Neural cell (in vitro differentiated cells): ENCODE results near the gene CPEB1. TPM values are rescaled to one million over a fixed set of nuclear protein-coding genes. Genes with fewer than 3 reads are reported as not detected.
"Not testable (repeated sequence)": the region's sequence is repeated elsewhere in the genome, so short reads cannot be mapped to it uniquely, and the experiment has no call there.

Source experiments
- H2AFZ ChIP-seq: fragments of 200-600, 300-800 bp; sonication (generic), shearing (Covaris generic); 2 replicates; pipeline ENCODE4 v1.6.0; 2014; ENCODE audit warnings: low read depth, mild to moderate bottlenecking, antibody characterized with exemption, low read length, moderate library complexity
- H3F3A ChIP-seq: fragments of 200-600 bp; shearing (Covaris generic); 2 replicates; pipeline ENCODE4 v1.6.1; 2016; ENCODE audit warnings: mild to moderate bottlenecking, moderate library complexity, mixed read lengths, antibody characterized with exemption, low read length; ENCODE audit not compliant: insufficient read depth, poor library complexity, severe bottlenecking
- H3K27ac ChIP-seq: fragments of 200-600, 300-800 bp; sonication (generic), shearing (Covaris generic); 2 replicates; pipeline ENCODE4 v1.5.1; 2014; ENCODE audit warnings: mild to moderate bottlenecking, low read length, moderate library complexity
- H3K27me3 ChIP-seq: fragments of 300-800, 200-600 bp; sonication (generic), shearing (Covaris generic); 2 replicates; pipeline ENCODE4 v1.6.0; 2014; ENCODE audit warnings: mild to moderate bottlenecking, low read depth, low read length, moderate library complexity; ENCODE audit not compliant: insufficient read depth
- H3K36me3 ChIP-seq: fragments of 300-800, 200-600 bp; sonication (generic), shearing (Covaris generic); 2 replicates; pipeline ENCODE4 v1.5.1; 2014; ENCODE audit warnings: mild to moderate bottlenecking, antibody characterized with exemption, low read length, moderate library complexity; ENCODE audit not compliant: insufficient read depth
- H3K4me2 ChIP-seq: fragments of 300-800, 200-600 bp; sonication (generic), shearing (Covaris generic); 2 replicates; pipeline ENCODE4 v1.6.0; 2014; ENCODE audit warnings: mild to moderate bottlenecking, low read length
- H3K4me3 ChIP-seq: fragments of 300-800, 200-600 bp; sonication (generic), shearing (Covaris generic); 2 replicates; pipeline ENCODE4 v1.5.1; 2014; ENCODE audit warnings: mild to moderate bottlenecking, low read length, moderate library complexity
- H3K79me2 ChIP-seq: fragments of 200-600 bp; shearing (Covaris generic); replicated peaks from 2 replicates; pipeline ENCODE4 v1.6.0; 2014; ENCODE audit warnings: mild to moderate bottlenecking, low read length, moderate library complexity; ENCODE audit not compliant: insufficient read depth
- H3K9ac ChIP-seq: fragments of 300-800, 200-600 bp; sonication (generic), shearing (Covaris generic); 2 replicates; pipeline ENCODE4 v1.6.1; 2016; ENCODE audit warnings: mild to moderate bottlenecking, low read length, mixed read lengths
- H3K9me2 ChIP-seq: fragments of 200-600 bp; shearing (Covaris generic); 2 replicates; pipeline ENCODE4 v1.6.1; 2016; ENCODE audit warnings: mild to moderate bottlenecking, low read length, mixed read lengths; ENCODE audit not compliant: insufficient read depth
- H3K9me3 ChIP-seq: fragments of 200-600, 300-800 bp; sonication (generic), shearing (Covaris generic); 2 replicates; pipeline ENCODE4 v1.6.1; 2016; ENCODE audit warnings: mild to moderate bottlenecking, mixed run types, low read length, moderate library complexity, mixed read lengths
- H4K20me1 ChIP-seq: fragments of 200-600 bp; shearing (Covaris generic); 2 replicates; pipeline ENCODE4 v1.6.1; 2016; ENCODE audit warnings: mild to moderate bottlenecking, mixed run types; ENCODE audit not compliant: insufficient read depth
- CTCF ChIP-seq: fragments of 450-650 bp; IDR thresholded peaks from 2 replicates; pipeline ENCODE4 v1.5.1; 2014; ENCODE audit warnings: antibody characterized with exemption, mild to moderate bottlenecking, moderate library complexity; ENCODE audit not compliant: poor library complexity, severe bottlenecking
- EP300 ChIP-seq: fragments of 450-650 bp; conservative IDR thresholded peaks from 2 replicates; pipeline ENCODE4 v1.6.1; 2014; ENCODE audit warnings: antibody characterized with exemption, mild to moderate bottlenecking, moderate library complexity; ENCODE audit not compliant: poor library complexity, severe bottlenecking
- EZH2 ChIP-seq: fragments of 200-600, 300-800 bp; shearing (Covaris generic), sonication (generic); IDR thresholded peaks from 2 replicates; pipeline ENCODE4 v1.6.1; 2014; ENCODE audit warnings: antibody characterized with exemption, low read length, borderline replicate concordance, mild to moderate bottlenecking; ENCODE audit not compliant: insufficient read depth, poor library complexity, severe bottlenecking
- MXI1 ChIP-seq: fragments of 450-650 bp; conservative IDR thresholded peaks from 2 replicates; pipeline ENCODE4 v1.6.1; 2014; ENCODE audit warnings: antibody characterized with exemption, mild to moderate bottlenecking; ENCODE audit not compliant: poor library complexity, severe bottlenecking
- POLR2AphosphoS5 ChIP-seq: IDR thresholded peaks from 2 replicates; pipeline ENCODE4 v1.6.1; 2012
- RAD21 ChIP-seq: fragments of 450-650 bp; conservative IDR thresholded peaks from 2 replicates; pipeline ENCODE4 v1.6.1; 2014; ENCODE audit warnings: antibody characterized with exemption, mild to moderate bottlenecking, moderate library complexity
- REST ChIP-seq: IDR thresholded peaks from 2 replicates; pipeline ENCODE4 v1.6.1; 2012; ENCODE audit warnings: borderline replicate concordance
- SMC3 ChIP-seq: fragments of 450-650 bp; conservative IDR thresholded peaks from 2 replicates; pipeline ENCODE4 v1.6.1; 2014; ENCODE audit warnings: antibody characterized with exemption, mild to moderate bottlenecking, moderate library complexity; ENCODE audit not compliant: poor library complexity
- TAF1 ChIP-seq: IDR thresholded peaks from 2 replicates; pipeline ENCODE4 v1.6.1; 2012; ENCODE audit warnings: low read depth
- polyA plus RNA-seq: library from polyadenylated mRNA; depleted of rRNA; stranded (reverse); fragments of >200 nt; gene quantifications from 2 replicates; pipeline ENCODE4 v1.2.3, GENCODE V29; 2014

Gene CPEB1
- polyA plus RNA-seq, 1 donor from 2014 or later = 0.61 TPM

GRCh38 chr15:82536409-82537350 lies 110.5 kb downstream of the CPEB1 start:
- H3K4me2 ChIP-seq = no peak overlapping the region
- H3K4me3 ChIP-seq = no peak overlapping the region
- no peaks in the 10 kb centered on the region for H3K36me3 ChIP-seq
- H3K27me3 ChIP-seq = no peaks in the 10 kb centered on the region
- TF ChIP-seq CTCF (no peak), MXI1 (no peak), REST (no peak), RAD21 (no peak), SMC3 (no peak)
- no peak overlapping the region for H3K9ac ChIP-seq
- H3K79me2 ChIP-seq = peaks cover 15% of the 10 kb centered on the region
- H2AFZ ChIP-seq = no peak overlapping the region
- H3K27ac ChIP-seq = no peak overlapping the region
- no peaks in the 10 kb centered on the region for H3K9me3 ChIP-seq
- H3F3A ChIP-seq = no peaks in the 10 kb centered on the region
- no peaks in the 10 kb centered on the region for H3K9me2 ChIP-seq
- no peaks in the 10 kb centered on the region for H4K20me1 ChIP-seq

GRCh38 chr15:82535566-82536408 lies 111.4 kb downstream of the CPEB1 start:
- Histone ChIP-seq H3K9me2 (no peaks in the 10 kb centered on the region), H3K27ac (no peak overlapping the region), H4K20me1 (no peaks in the 10 kb centered on the region), H3K36me3 (no peaks in the 10 kb centered on the region), H2AFZ (no peak overlapping the region), H3K27me3 (no peaks in the 10 kb centered on the region), H3K9me3 (no peaks in the 10 kb centered on the region), H3K4me3 (no peak overlapping the region), H3F3A (no peaks in the 10 kb centered on the region), H3K9ac (no peak overlapping the region), H3K4me2 (no peak overlapping the region), H3K79me2 (peaks cover 15% of the 10 kb centered on the region)
- no peak for TF ChIP-seq EZH2
- no peak for TF ChIP-seq MXI1
- TF ChIP-seq POLR2AphosphoS5 = no peak
- no peak for TF ChIP-seq CTCF
- no peak for TF ChIP-seq EP300
- no peak for TF ChIP-seq SMC3
- no peak for TF ChIP-seq RAD21
- no peak for TF ChIP-seq REST
- no peak for TF ChIP-seq TAF1

- not testable (repeated sequence) for H2AFZ ChIP-seq, H4K20me1 ChIP-seq
These were observed 112.0 kb downstream of the CPEB1 start for GRCh38 chr15:82535151-82535550.

More at GRCh38 chr15:82535151-82535550, 112.0 kb downstream of the CPEB1 start:
- H3K4me3 ChIP-seq, H3K36me3 ChIP-seq, H3K9ac ChIP-seq, H3K4me2 ChIP-seq, H3F3A ChIP-seq, H3K9me2 ChIP-seq, H3K27ac ChIP-seq, H3K27me3 ChIP-seq, H3K9me3 ChIP-seq: not testable (repeated sequence)
- peaks cover 15% of the 10 kb centered on the region for H3K79me2 ChIP-seq
